ENCODE measurements around the gene PRKN. TPM values are rescaled to one million over a fixed set of nuclear protein-coding genes. Genes with fewer than 3 reads are reported as not detected.

Gene PRKN
- total and polyA plus RNA-seq, 9 of the 15 experiments (the other 6 are each of a cell fraction or from before 2014, with no cell fraction given): 0.03 to 0.96 (median 0.15) TPM; not detected in 2

DNA sequence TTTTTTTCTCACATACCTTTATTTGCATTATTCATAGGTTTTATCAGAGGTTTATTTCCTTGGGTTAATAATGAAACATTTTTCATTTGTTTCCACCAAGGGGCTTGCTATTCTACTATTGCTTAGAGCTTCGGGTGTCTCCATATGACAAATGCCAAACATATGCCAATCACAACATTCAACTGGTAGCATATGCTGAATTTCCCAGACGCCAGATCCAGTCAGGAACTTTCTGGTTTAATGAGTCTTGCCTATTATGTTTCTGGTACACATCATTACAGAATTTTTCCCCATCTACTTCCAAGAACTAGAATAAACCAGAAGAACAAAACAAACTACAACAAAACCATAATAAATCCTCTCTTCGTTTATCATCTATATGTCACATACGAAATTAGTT, 180.7 kb downstream of the PRKN start:
- ChIA-PET POLR2A (no interaction called here), CTCF (ENCODE audit: low intra/inter-chr PET ratio) (no interaction called here)
- no peaks in the 10 kb centered on the region for H4K20me1 ChIP-seq (replicated peaks; ENCODE audit: control insufficient read depth, insufficient read depth, low read length)
- WGBS (ENCODE audit: insufficient coverage, low coverage, missing lambda C conversion rate): 3% methylated on average over 4 of the region's 4 CpGs
- H3K9me3 ChIP-seq (replicated peaks; ENCODE audit: control insufficient read depth, insufficient read depth, low read depth, low read length): no peaks in the 10 kb centered on the region
- intact Hi-C loops (cut with micrococcal nuclease): no loop called here
- FAIRE-seq: no peak
- no peak for DNase-seq (ENCODE audit: extremely low read depth in 1 of 4, low spot score in 3 of 4)
- no peaks in the 10 kb centered on the region for H3K36me3 ChIP-seq (ENCODE audit: control insufficient read depth, insufficient read depth, low read length)
- H3K4me2 ChIP-seq (ENCODE audit: insufficient read depth, low read length): no peak overlapping the region
- no peak overlapping the region for H3K9ac ChIP-seq (ENCODE audit: insufficient read depth in 1 of 2, low read depth in 2 of 2, low read length in 2 of 2)
- no peaks in the 10 kb centered on the region for H3K79me2 ChIP-seq (ENCODE audit: control insufficient read depth, insufficient read depth, low read length)
- in situ Hi-C loops (cut with MboI): no loop called here
- no peaks in the 10 kb centered on the region for H3K27me3 ChIP-seq (ENCODE audit: control insufficient read depth in 2 of 2, insufficient read depth in 2 of 2, low read length in 2 of 2)
- no TSS peak for BruUV-seq (replicated peaks)
- no peaks in the 10 kb centered on the region for H3K4me1 ChIP-seq (replicated peaks in 1 of 2; ENCODE audit: control insufficient read depth in 2 of 2, insufficient read depth in 2 of 2, low read length in 2 of 2)
- no peak for ATAC-seq
- no peak overlapping the region for H3K27ac ChIP-seq (ENCODE audit: extremely low read depth, low read depth, low read length)
- H3K4me3 ChIP-seq: no peak overlapping the region
- H2AFZ ChIP-seq (ENCODE audit: low read depth, low read length): no peak overlapping the region
- no peaks in the 10 kb centered on the region for H3K9me1 ChIP-seq (ENCODE audit: control insufficient read depth, insufficient read depth, low read length)
- TF ChIP-seq, protein P1, sequence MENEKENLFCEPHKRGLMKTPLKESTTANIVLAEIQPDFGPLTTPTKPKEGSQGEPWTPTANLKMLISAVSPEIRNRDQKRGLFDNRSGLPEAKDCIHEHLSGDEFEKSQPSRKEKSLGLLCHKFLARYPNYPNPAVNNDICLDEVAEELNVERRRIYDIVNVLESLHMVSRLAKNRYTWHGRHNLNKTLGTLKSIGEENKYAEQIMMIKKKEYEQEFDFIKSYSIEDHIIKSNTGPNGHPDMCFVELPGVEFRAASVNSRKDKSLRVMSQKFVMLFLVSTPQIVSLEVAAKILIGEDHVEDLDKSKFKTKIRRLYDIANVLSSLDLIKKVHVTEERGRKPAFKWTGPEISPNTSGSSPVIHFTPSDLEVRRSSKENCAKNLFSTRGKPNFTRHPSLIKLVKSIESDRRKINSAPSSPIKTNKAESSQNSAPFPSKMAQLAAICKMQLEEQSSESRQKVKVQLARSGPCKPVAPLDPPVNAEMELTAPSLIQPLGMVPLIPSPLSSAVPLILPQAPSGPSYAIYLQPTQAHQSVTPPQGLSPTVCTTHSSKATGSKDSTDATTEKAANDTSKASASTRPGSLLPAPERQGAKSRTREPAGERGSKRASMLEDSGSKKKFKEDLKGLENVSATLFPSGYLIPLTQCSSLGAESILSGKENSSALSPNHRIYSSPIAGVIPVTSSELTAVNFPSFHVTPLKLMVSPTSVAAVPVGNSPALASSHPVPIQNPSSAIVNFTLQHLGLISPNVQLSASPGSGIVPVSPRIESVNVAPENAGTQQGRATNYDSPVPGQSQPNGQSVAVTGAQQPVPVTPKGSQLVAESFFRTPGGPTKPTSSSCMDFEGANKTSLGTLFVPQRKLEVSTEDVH (IDR thresholded peaks at IDR 0.05; ENCODE audit: low read depth, partially characterized antibody): no peak
- TF ChIP-seq, protein P2, sequence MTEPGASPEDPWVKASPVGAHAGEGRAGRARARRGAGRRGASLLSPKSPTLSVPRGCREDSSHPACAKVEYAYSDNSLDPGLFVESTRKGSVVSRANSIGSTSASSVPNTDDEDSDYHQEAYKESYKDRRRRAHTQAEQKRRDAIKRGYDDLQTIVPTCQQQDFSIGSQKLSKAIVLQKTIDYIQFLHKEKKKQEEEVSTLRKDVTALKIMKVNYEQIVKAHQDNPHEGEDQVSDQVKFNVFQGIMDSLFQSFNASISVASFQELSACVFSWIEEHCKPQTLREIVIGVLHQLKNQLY (CRISPR knock-in tag; conservative IDR thresholded peaks at IDR 0.05): no peak
- no peak for TF ChIP-seq YY1 (IDR thresholded peaks at IDR 0.05; ENCODE audit: borderline replicate concordance in 1 of 3, control insufficient read depth in 1 of 3, extremely low read depth in 1 of 3, insufficient read depth in 3 of 3, insufficient read length in 1 of 3, insufficient replicate concordance in 2 of 3, low read depth in 1 of 3, low read length in 2 of 3)
- no peak for TF ChIP-seq NFRKB (IDR thresholded peaks at IDR 0.05; ENCODE audit: low read depth)
- no peak for TF ChIP-seq ZKSCAN1 (IDR thresholded peaks at IDR 0.05; ENCODE audit: low read depth, low read length)
- TF ChIP-seq TEAD1 (CRISPR knock-in tag; IDR thresholded peaks at IDR 0.05): no peak
- no peak for TF ChIP-seq L3MBTL2 (IDR thresholded peaks at IDR 0.05)
- TF ChIP-seq, protein P3, sequence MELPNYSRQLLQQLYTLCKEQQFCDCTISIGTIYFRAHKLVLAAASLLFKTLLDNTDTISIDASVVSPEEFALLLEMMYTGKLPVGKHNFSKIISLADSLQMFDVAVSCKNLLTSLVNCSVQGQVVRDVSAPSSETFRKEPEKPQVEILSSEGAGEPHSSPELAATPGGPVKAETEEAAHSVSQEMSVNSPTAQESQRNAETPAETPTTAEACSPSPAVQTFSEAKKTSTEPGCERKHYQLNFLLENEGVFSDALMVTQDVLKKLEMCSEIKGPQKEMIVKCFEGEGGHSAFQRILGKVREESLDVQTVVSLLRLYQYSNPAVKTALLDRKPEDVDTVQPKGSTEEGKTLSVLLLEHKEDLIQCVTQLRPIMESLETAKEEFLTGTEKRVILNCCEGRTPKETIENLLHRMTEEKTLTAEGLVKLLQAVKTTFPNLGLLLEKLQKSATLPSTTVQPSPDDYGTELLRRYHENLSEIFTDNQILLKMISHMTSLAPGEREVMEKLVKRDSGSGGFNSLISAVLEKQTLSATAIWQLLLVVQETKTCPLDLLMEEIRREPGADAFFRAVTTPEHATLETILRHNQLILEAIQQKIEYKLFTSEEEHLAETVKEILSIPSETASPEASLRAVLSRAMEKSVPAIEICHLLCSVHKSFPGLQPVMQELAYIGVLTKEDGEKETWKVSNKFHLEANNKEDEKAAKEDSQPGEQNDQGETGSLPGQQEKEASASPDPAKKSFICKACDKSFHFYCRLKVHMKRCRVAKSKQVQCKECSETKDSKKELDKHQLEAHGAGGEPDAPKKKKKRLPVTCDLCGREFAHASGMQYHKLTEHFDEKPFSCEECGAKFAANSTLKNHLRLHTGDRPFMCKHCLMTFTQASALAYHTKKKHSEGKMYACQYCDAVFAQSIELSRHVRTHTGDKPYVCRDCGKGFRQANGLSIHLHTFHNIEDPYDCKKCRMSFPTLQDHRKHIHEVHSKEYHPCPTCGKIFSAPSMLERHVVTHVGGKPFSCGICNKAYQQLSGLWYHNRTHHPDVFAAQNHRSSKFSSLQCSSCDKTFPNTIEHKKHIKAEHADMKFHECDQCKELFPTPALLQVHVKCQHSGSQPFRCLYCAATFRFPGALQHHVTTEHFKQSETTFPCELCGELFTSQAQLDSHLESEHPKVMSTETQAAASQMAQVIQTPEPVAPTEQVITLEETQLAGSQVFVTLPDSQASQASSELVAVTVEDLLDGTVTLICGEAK (IDR thresholded peaks at IDR 0.05): no peak
- TF ChIP-seq, protein P3 (CRISPR knock-in tag; IDR thresholded peaks at IDR 0.05): no peak
- TF ChIP-seq ZNF668 (CRISPR knock-in tag; IDR thresholded peaks at IDR 0.05): no peak
